ENCODE results near the gene UBE2D4.

DNA sequence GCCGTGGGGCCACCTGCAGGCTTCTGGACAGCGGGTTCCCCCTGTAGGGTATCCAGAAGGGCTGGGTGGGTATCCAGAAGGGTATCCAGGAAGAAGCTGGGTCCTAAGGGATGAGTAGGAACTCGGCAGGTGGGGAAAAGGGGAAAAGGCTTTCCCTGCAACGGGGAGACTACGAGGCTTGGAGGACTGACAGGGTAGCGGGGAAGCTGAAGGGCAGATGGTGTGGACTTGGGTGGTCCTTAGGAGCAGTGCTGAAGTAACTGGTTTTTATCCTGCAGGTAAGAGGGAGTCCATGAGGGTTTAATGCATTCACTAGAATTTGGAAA is 525 bp downstream of the UBE2D4 start:
- TF ChIP-seq EZH2 (IDR thresholded peaks at IDR 0.05; ENCODE audit: insufficient read depth, low read length), result no peak
- TF ChIP-seq, protein P1, sequence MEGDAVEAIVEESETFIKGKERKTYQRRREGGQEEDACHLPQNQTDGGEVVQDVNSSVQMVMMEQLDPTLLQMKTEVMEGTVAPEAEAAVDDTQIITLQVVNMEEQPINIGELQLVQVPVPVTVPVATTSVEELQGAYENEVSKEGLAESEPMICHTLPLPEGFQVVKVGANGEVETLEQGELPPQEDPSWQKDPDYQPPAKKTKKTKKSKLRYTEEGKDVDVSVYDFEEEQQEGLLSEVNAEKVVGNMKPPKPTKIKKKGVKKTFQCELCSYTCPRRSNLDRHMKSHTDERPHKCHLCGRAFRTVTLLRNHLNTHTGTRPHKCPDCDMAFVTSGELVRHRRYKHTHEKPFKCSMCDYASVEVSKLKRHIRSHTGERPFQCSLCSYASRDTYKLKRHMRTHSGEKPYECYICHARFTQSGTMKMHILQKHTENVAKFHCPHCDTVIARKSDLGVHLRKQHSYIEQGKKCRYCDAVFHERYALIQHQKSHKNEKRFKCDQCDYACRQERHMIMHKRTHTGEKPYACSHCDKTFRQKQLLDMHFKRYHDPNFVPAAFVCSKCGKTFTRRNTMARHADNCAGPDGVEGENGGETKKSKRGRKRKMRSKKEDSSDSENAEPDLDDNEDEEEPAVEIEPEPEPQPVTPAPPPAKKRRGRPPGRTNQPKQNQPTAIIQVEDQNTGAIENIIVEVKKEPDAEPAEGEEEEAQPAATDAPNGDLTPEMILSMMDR (IDR thresholded peaks at IDR 0.05; ENCODE audit: insufficient read depth, low read depth, low read length), result no peak
